Measurements from ENCODE around the gene ANAPC7.
A peak's percentile ranks its signal among the peaks of the same experiment; 100 is the strongest.
"Not testable (repeated sequence)": the region's sequence is repeated elsewhere in the genome, so short reads cannot be mapped to it uniquely, and the experiment has no call there.

The ANAPC7 gene, protein sequence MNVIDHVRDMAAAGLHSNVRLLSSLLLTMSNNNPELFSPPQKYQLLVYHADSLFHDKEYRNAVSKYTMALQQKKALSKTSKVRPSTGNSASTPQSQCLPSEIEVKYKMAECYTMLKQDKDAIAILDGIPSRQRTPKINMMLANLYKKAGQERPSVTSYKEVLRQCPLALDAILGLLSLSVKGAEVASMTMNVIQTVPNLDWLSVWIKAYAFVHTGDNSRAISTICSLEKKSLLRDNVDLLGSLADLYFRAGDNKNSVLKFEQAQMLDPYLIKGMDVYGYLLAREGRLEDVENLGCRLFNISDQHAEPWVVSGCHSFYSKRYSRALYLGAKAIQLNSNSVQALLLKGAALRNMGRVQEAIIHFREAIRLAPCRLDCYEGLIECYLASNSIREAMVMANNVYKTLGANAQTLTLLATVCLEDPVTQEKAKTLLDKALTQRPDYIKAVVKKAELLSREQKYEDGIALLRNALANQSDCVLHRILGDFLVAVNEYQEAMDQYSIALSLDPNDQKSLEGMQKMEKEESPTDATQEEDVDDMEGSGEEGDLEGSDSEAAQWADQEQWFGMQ

GRCh38 chr12:110403146-110403975 lies at the start of gene ANAPC7:
Gene ANAPC7 (minus strand): TSS chr12:110403708. CDS start chr12:110403627, 81 bp downstream.
- DNase-seq (ENCODE audit: low spot score), result peak; percentile 86

- DNase-seq (ENCODE audit: low spot score), result no peak
Observed at GRCh38 chr12:110451263-110451662, 47.8 kb upstream of the ANAPC7 start.

- DNase-seq (ENCODE audit: low spot score), result peak; percentile 93
Observed at GRCh38 chr12:110449799-110450497, 46.4 kb upstream of the ANAPC7 start, which contains the start of gene ARPC3. Gene ARPC3 (minus strand): TSS chr12:110450337. CDS start chr12:110450260, 77 bp downstream.

GRCh38 chr12:110444455-110444854 lies 40.9 kb upstream of the ANAPC7 start:
- DNase-seq (ENCODE audit: low spot score), result no peak

DNA sequence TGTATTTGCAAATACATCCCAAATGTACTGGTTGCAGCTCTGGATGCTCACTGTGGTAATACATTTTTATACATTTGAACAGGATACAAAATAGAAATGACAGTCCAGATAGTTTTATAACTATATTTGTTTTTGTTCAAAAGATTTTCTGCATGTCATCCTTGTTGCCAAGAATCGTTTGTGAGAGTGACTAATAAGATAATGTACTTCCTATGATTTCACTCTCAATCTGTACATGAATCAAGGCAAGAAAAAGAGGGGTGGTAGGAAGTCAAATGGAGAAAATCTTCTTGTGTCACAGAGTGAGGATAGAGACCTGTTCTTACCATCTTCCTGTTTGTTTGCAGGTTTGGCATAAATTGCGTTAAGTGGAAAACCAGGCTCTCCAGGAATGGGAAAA lies 32.7 kb upstream of the ANAPC7 start:
- DNase-seq (ENCODE audit: low spot score), result no peak

DNA sequence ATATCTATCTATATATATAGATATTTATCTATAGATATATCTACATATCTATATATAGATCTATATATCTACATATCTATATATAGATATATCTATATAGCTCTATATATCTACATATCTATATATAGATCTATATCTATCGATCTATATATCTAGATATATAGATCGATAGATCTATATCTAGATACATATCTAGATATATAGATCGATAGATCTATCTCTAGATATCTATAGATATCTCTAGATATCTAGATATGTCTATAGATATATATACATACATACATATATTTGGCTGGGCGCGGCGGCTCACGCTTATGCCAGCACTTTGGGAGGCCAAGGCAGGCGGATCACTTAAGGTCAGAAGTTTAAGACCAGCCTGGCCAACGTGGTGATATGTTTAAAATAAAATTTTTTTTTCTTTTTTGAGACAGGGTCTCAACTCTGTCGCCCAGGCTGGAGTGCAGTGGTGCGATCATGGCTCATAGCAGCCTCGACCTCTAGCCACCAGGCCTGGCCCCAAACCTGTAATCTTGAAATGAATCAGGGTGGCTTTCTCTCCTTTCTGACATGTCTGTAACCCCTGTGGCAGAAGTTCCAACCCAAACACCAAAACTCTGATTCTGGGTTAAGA lies 28.6 kb upstream of the ANAPC7 start:
- DNase-seq (ENCODE audit: low spot score), result no peak

GRCh38 chr12:110429676-110430075 lies 26.2 kb upstream of the ANAPC7 start:
- not testable (repeated sequence) for DNase-seq (ENCODE audit: low spot score)

- no peak for DNase-seq (ENCODE audit: low spot score)
Observed at GRCh38 chr12:110426406-110426805, 22.9 kb upstream of the ANAPC7 start.

GRCh38 chr12:110424237-110424636 lies 20.7 kb upstream of the ANAPC7 start:
- no peak for DNase-seq (ENCODE audit: low spot score)

DNA sequence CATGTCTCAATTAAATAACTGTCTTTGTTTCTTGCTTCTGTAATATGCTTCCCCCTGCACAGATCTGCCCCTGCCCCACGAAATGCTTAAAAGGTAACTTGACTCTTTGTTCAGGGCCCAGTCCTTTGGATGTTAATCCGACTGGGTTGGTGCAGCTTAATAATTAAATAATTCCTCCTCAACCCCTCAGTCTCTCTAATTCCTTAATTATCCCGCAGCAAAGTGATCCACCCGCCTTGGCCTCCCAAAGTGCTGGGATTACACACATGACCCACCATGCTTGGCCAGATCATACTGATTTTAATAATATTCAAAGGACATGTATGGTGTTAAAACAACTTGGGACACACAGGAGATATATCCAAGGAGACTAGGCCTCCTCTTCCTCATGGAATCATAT lies 18.2 kb upstream of the ANAPC7 start:
- DNase-seq (ENCODE audit: low spot score), result no peak

DNA sequence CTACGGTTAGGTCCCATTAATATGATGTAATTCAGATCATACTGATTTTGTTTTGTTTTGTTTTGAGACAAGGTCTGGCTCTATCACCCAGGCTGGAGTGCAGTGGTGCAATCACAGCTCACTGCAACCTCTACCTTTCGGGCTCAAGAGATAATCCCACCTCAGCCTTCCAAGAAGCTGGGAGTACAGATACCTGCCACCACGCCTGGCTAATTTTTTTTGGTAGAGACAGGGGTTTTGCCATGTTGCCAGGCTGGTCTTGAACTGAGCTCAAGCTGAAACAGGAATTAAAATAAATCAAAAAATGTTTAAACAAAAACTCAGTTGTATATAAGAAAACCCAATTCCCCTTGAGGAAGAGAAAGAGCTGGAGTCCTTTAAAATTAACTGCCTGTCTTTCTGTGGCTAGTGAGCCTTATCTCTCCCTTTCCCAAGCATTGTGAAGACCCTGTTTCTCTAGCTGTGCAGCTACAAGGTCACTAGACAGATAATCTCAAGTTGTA lies 17.7 kb upstream of the ANAPC7 start:
- DNase-seq (ENCODE audit: low spot score), result no peak

GRCh38 chr12:110420644-110421043 lies 17.1 kb upstream of the ANAPC7 start:
- DNase-seq (ENCODE audit: low spot score), result not testable (repeated sequence)

DNA sequence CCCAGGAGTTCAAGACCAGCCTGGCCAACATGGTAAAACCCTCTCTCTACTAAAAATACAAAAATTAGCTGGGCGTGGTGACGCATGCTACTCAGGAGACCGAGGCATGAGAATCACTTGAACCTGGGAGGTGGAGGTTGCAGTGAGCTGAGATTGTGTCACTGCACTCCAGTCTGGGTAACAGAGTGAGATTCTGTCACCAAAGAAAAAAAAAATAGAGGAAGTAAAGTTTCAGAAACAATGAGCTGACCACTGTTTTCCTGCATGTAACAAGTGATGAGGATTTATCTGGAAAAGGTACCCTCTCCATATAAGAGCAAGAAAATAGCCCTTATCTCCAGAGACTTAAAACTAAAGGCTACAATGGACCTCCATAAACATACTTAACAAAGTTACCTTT lies 13.6 kb upstream of the ANAPC7 start:
- not testable (repeated sequence) for DNase-seq (ENCODE audit: low spot score)

- not testable (repeated sequence) for DNase-seq (ENCODE audit: low spot score)
Observed at GRCh38 chr12:110410086-110410485, 6.6 kb upstream of the ANAPC7 start.

DNA sequence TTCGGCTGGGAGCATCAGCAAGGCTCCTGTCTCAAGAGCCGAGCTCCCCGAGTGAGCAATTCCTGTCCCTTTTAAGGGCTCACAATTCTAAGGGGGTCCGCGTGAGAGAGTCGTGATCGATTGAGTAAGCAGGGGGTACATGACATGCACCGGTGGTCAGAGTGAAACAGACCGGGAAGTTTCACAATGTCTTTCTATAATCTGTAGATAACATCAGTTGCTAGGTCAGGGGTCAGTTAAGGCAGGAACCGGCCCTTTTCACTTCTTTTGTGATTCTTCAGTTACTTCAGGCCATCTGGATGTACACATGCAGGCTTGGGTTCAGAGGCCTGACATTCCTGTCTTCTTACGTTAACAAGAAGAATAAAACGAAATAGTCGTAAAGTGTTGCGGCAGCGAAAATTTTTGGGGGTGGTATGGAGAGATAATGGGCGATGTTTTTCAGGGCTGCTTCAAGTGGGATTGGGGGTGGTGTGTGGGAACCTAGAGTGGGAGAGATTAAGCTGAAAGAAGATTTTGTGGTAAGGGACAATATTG lies 1.7 kb upstream of the ANAPC7 start:
- not testable (repeated sequence) for DNase-seq (ENCODE audit: low spot score)

- DNase-seq (ENCODE audit: low spot score), result peak; percentile 65
Observed at GRCh38 chr12:110403976-110404682, 621 bp upstream of the ANAPC7 start.

DNA sequence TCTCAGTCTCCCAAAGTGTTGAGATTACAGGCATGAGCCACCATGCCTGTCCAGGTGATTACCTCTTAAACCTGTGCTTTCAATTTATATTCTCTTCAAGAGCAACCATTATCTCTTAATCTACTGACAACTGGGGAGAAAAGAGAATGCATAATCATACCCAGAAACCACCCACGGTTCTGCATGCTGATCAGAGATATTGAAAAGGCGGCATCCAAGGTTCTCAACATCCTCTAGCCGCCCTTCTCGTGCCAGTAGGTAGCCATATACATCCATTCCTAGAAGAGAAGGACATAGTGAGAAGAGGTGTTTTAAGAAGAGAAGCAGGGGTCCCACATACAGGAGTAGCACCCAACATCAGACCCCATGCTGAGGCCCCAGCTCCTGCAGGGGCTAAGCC lies 20.8 kb downstream of the ANAPC7 start:
- no peak for DNase-seq (ENCODE audit: low spot score)

GRCh38 chr12:110379631-110380030 lies 23.9 kb downstream of the ANAPC7 start:
- DNase-seq (ENCODE audit: low spot score), result no peak

GRCh38 chr12:110379197-110379596 lies 24.3 kb downstream of the ANAPC7 start:
- DNase-seq (ENCODE audit: low spot score), result no peak

- not testable (repeated sequence) for DNase-seq (ENCODE audit: low spot score)
Observed at GRCh38 chr12:110378131-110378790, 25.2 kb downstream of the ANAPC7 start.
